CD4-positive, alpha-beta memory T cell (primary cell): ENCODE measurements around the gene SUCO. TPM values are rescaled to one million over a fixed set of nuclear protein-coding genes. Genes with fewer than 3 reads are reported as not detected.

Source experiments
- polyA plus RNA-seq, 2 donors: library from polyadenylated mRNA; unstranded; fragments of 300-500 nt; fragmentation: Illumina TruSeq; gene quantifications; one replicate each; pipeline ENCODE4 v1.2.3, GENCODE V29; 2021
- total RNA-seq, 2 experiments: library from RNA; stranded (reverse); gene quantifications; one replicate each; pipeline ENCODE4 v1.2.3, GENCODE V29; 2021

The SUCO gene
- total and polyA plus RNA-seq, 4 experiments from 2014 or later: 12.2 to 74.4 (median 44.1) TPM

Other genes with a start within 250 kb of the SUCO start
- gene C1orf105, start 112.5 kb upstream of the SUCO start, total RNA-seq: not detected
- not detected for gene C1orf105, start 112.5 kb upstream of the SUCO start, polyA plus RNA-seq
- 10 to 100 TPM; 48.9 to 49.2 TPM for gene PIGC, start 89.1 kb upstream of the SUCO start, total RNA-seq
- gene PIGC, start 89.1 kb upstream of the SUCO start, polyA plus RNA-seq: 100 to 1,000 TPM; 109 to 132 TPM
- 1 to 10 TPM; 4.3 to 4.9 TPM for gene FASLG, start 126.0 kb downstream of the SUCO start, total RNA-seq
- 1 to 10 TPM in 1 of 2 donors, under 1 TPM in 1; 0.81 to 2.5 TPM for gene FASLG, start 126.0 kb downstream of the SUCO start, polyA plus RNA-seq